ENCODE results near the gene CLVS2. TPM values are rescaled to one million over a fixed set of nuclear protein-coding genes. Genes with fewer than 3 reads are reported as not detected.

Gene CLVS2
- polyA plus RNA-seq (ENCODE audit: insufficient read length in 12 of 12), result 1 to 10 TPM in 2 of 12 donors, under 1 TPM in 9, not detected in 1; 0.32 to 2.9 (median 0.74) TPM
- long read RNA-seq, donor 1, result 0 reads
- long read RNA-seq, donor 2, result 0 reads
- long read RNA-seq, donor 3, result 0 reads
- long read RNA-seq, donor 4, result 0 reads
- long read RNA-seq, donor 5, result 0 reads
- long read RNA-seq, donor 6, result 0 reads
- long read RNA-seq, donor 7, result 0 reads
- long read RNA-seq, donor 8, full-length matches to known transcripts, result 1 of 1 reads
- long read RNA-seq, donor 8, partial matches to known transcripts, result 0 of 1 reads
- long read RNA-seq, donor 8, other reads (novel, unspliced or antisense), result 0 of 1 reads
- long read RNA-seq, donor 9, result 0 reads
- long read RNA-seq, donor 10, result 0 reads
- long read RNA-seq, donor 11, result 0 reads

GRCh38 chr6:122995921-122996793, at the start of gene CLVS2:
CLVS2 (plus strand) TSS chr6:122996235; CDS start chr6:122997778, 1,543 bp downstream.
- peak; percentile 35 for DNase-seq

- DNase-seq, result no peak
Measured at GRCh38 chr6:122947355-122947754, 48.7 kb upstream of the CLVS2 start.

GRCh38 chr6:122953766-122954165, 42.3 kb upstream of the CLVS2 start:
- DNase-seq, result no peak

GRCh38 chr6:122956376-122956775, 39.7 kb upstream of the CLVS2 start:
- no peak for DNase-seq

GRCh38 chr6:122962000-122962624, 33.9 kb upstream of the CLVS2 start:
- DNase-seq, result no peak

- DNase-seq, result no peak
Measured at GRCh38 chr6:122969999-122970533, 26.0 kb upstream of the CLVS2 start.

- no peak for DNase-seq
Measured at GRCh38 chr6:122977180-122977579, 18.9 kb upstream of the CLVS2 start.

GRCh38 chr6:122984393-122984792, 11.6 kb upstream of the CLVS2 start:
- no peak for DNase-seq

GRCh38 chr6:122994256-122994655, 1.8 kb upstream of the CLVS2 start:
- DNase-seq, result no peak

GRCh38 chr6:122996794-122997505, 915 bp downstream of the CLVS2 start:
- no peak for DNase-seq

- DNase-seq, result no peak
Measured at GRCh38 chr6:122997541-122998150, 1.6 kb downstream of the CLVS2 start.

GRCh38 chr6:122998403-122998975, 2.5 kb downstream of the CLVS2 start:
- no peak for DNase-seq

- no peak for DNase-seq
Measured at GRCh38 chr6:123000244-123000770, 4.3 kb downstream of the CLVS2 start.

GRCh38 chr6:123001540-123001939, 5.5 kb downstream of the CLVS2 start:
- DNase-seq, result no peak

GRCh38 chr6:123007885-123008284, 11.8 kb downstream of the CLVS2 start:
- DNase-seq, result no peak

GRCh38 chr6:123009059-123009458, 13.0 kb downstream of the CLVS2 start:
- DNase-seq, result no peak

GRCh38 chr6:123014835-123015234, 18.8 kb downstream of the CLVS2 start:
- DNase-seq, result no peak

- DNase-seq, result no peak
Measured at GRCh38 chr6:123016431-123017103, 20.5 kb downstream of the CLVS2 start.

- DNase-seq, result no peak
Measured at GRCh38 chr6:123017104-123017682, 21.2 kb downstream of the CLVS2 start.
